DOHH2 (cell line): ENCODE measurements around the gene RGS17.

ENCODE experiments used
- H3F3A ChIP-seq: fragments of 200-600 bp; sonication (generic), shearing (Covaris generic); 2 replicates; pipeline ENCODE4 v1.6.0; 2016; ENCODE audit warnings: antibody characterized with exemption, mild to moderate bottlenecking; ENCODE audit not compliant: control insufficient read depth, insufficient read depth
- H3K27ac ChIP-seq: fragments of 200-600 bp; sonication (generic); 2 replicates; pipeline ENCODE4 v1.5.1; 2014; ENCODE audit warnings: low read depth, mild to moderate bottlenecking, low read length, moderate library complexity
- H3K27me3 ChIP-seq: fragments of 200-600 bp; sonication (generic); 2 replicates; pipeline ENCODE4 v1.6.1; 2014; ENCODE audit warnings: mild to moderate bottlenecking, low read length, mixed read lengths; ENCODE audit not compliant: control insufficient read depth
- H3K36me3 ChIP-seq: fragments of 200-600 bp; sonication (generic); 2 replicates; pipeline ENCODE4 v1.6.1; 2014; ENCODE audit warnings: mild to moderate bottlenecking, low read length, moderate library complexity, mixed read lengths; ENCODE audit not compliant: control insufficient read depth
- H3K4me1 ChIP-seq: fragments of 200-600 bp; sonication (generic); 2 replicates; pipeline ENCODE4 v1.6.1; 2014; ENCODE audit warnings: mild to moderate bottlenecking, low read length, mixed read lengths; ENCODE audit not compliant: control insufficient read depth
- H3K4me2 ChIP-seq: fragments of 200-600 bp; sonication (generic); 2 replicates; pipeline ENCODE4 v1.6.0; 2014; ENCODE audit warnings: mild to moderate bottlenecking, low read length, moderate library complexity
- H3K4me3 ChIP-seq: fragments of 200-600 bp; sonication (generic); 2 replicates; pipeline ENCODE4 v1.5.1; 2014; ENCODE audit warnings: mild to moderate bottlenecking, low read length, mixed read lengths
- H3K79me2 ChIP-seq: fragments of 200-600 bp; sonication (generic); 2 replicates; pipeline ENCODE4 v1.6.1; 2014; ENCODE audit warnings: mild to moderate bottlenecking, low read length, mixed read lengths; ENCODE audit not compliant: control insufficient read depth
- H3K9me2 ChIP-seq: fragments of 200-600 bp; sonication (generic); replicated peaks from 2 replicates; pipeline ENCODE4 v1.6.1; 2014; ENCODE audit warnings: mild to moderate bottlenecking, low read length, mixed read lengths; ENCODE audit not compliant: control insufficient read depth
- H3K9me3 ChIP-seq: fragments of 200-600 bp; sonication (generic); 2 replicates; pipeline ENCODE4 v1.6.1; 2014; ENCODE audit warnings: antibody characterized with exemption, low read length, mixed read lengths; ENCODE audit not compliant: control insufficient read depth, insufficient read depth
- H4K20me1 ChIP-seq: fragments of 200-600 bp; sonication (generic); 2 replicates; pipeline ENCODE4 v1.6.0; 2014; ENCODE audit warnings: low read depth, mild to moderate bottlenecking, antibody characterized with exemption, low read length, moderate library complexity; ENCODE audit not compliant: control insufficient read depth, insufficient read depth
- EZH2phosphoT487 ChIP-seq: fragments of 200-600 bp; sonication (generic); IDR thresholded peaks from 2 replicates; pipeline ENCODE4 v1.6.1; 2017; ENCODE audit warnings: borderline replicate concordance, mild to moderate bottlenecking, antibody characterized with exemption, low read length, moderate library complexity, mixed read lengths
- TF ChIP-seq, protein P1 (sequence below): fragments of 200-600 bp; sonication (generic); IDR thresholded peaks from one replicate; pipeline ENCODE4 v1.5.1; 2014; ENCODE audit warnings: antibody characterized with exemption, mild to moderate bottlenecking, low read depth, low read length; ENCODE audit not compliant: poor library complexity, severe bottlenecking

RGS17 gene

DNA sequence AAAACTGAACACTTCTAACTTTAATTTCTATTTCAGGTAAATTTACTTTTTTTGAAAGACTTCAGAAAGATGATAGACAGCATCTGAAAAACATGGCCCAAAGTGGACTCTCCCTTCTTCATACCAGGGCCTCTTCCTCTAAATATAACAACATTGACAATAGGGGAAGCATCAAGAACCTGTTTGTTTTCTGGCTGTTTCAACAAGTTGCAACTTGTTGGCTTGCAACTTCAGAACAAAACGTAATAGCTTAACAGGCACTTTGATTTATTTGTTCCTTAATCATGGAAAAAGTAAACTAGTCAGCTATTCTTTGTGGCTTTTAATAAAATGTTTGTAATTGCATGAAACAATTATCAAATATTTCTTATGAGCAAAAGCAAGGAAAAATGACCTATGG is 34.3 kb downstream of the RGS17 start:
- no peaks in the 10 kb centered on the region for H3K9me3 ChIP-seq
- no peaks in the 10 kb centered on the region for H3K79me2 ChIP-seq
- H3K9me2 ChIP-seq = no peaks in the 10 kb centered on the region
- H3K36me3 ChIP-seq = no peaks in the 10 kb centered on the region
- H3K4me3 ChIP-seq = no peak overlapping the region
- no peaks in the 10 kb centered on the region for H3K27me3 ChIP-seq
- H4K20me1 ChIP-seq = no peaks in the 10 kb centered on the region
- H3K27ac ChIP-seq = no peak overlapping the region
- no peaks in the 10 kb centered on the region for H3F3A ChIP-seq
- H3K4me2 ChIP-seq = no peak overlapping the region
- TF ChIP-seq EZH2phosphoT487 = no peak
- TF ChIP-seq, protein P1, sequence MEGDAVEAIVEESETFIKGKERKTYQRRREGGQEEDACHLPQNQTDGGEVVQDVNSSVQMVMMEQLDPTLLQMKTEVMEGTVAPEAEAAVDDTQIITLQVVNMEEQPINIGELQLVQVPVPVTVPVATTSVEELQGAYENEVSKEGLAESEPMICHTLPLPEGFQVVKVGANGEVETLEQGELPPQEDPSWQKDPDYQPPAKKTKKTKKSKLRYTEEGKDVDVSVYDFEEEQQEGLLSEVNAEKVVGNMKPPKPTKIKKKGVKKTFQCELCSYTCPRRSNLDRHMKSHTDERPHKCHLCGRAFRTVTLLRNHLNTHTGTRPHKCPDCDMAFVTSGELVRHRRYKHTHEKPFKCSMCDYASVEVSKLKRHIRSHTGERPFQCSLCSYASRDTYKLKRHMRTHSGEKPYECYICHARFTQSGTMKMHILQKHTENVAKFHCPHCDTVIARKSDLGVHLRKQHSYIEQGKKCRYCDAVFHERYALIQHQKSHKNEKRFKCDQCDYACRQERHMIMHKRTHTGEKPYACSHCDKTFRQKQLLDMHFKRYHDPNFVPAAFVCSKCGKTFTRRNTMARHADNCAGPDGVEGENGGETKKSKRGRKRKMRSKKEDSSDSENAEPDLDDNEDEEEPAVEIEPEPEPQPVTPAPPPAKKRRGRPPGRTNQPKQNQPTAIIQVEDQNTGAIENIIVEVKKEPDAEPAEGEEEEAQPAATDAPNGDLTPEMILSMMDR = no peak
- H3K4me1 ChIP-seq = no peaks in the 10 kb centered on the region

DNA sequence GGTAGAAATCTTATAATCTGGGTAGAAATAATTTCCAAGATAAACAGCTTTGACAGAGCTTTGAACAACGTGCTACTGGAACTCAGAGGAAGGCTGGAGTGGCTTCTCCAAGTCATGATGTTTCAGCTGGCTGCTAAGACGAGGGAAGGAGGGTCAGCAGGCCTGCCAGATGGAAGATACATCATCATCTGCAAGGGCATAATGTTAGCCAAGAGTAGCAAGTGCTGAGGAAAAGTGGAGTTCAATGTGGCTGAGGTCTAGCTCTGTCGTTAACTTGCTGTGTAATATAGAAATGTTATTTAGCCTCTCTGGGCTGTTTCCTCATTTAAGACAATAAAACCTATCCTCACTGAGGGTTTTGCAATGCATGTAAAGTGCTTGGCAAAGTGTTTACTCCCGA is 35.1 kb downstream of the RGS17 start:
- Histone ChIP-seq H3K4me1 (no peaks in the 10 kb centered on the region), H3K27ac (no peak overlapping the region), H3F3A (no peaks in the 10 kb centered on the region), H3K4me3 (no peak overlapping the region), H3K9me3 (no peaks in the 10 kb centered on the region), H4K20me1 (no peaks in the 10 kb centered on the region), H3K4me2 (no peak overlapping the region), H3K27me3 (no peaks in the 10 kb centered on the region), H3K9me2 (no peaks in the 10 kb centered on the region), H3K79me2 (no peaks in the 10 kb centered on the region), H3K36me3 (no peaks in the 10 kb centered on the region)
- TF ChIP-seq EZH2phosphoT487 = no peak
- TF ChIP-seq, protein P1 = no peak

- H3K4me1 ChIP-seq = no peaks in the 10 kb centered on the region
- H3K27ac ChIP-seq = no peak overlapping the region
- no peak overlapping the region for H3K4me2 ChIP-seq
- no peaks in the 10 kb centered on the region for H3K27me3 ChIP-seq
- H3K4me3 ChIP-seq = no peak overlapping the region
- no peaks in the 10 kb centered on the region for H3K9me3 ChIP-seq
- H3F3A ChIP-seq = no peaks in the 10 kb centered on the region
- no peaks in the 10 kb centered on the region for H4K20me1 ChIP-seq
- H3K9me2 ChIP-seq = no peaks in the 10 kb centered on the region
- no peaks in the 10 kb centered on the region for H3K36me3 ChIP-seq
- TF ChIP-seq, protein P1 = no peak
- TF ChIP-seq EZH2phosphoT487 = no peak
- H3K79me2 ChIP-seq = no peaks in the 10 kb centered on the region
Observed at GRCh38 chr6:153092082-153093013, 38.7 kb downstream of the RGS17 start.
